AG04449 (cell line): Measurements from ENCODE around the gene ATG16L2.
A peak's percentile ranks its signal among the peaks of the same experiment; 100 is the strongest.

Experiments
- CTCF ChIA-PET: fragments of 350-600 bp; formaldehyde crosslinking; extraction: SDS; loops from one replicate; lab custom pipeline; 2021; ENCODE audit warnings: antibody characterized with exemption; lab: Yijun Ruan, JAX
- POLR2A ChIA-PET: fragments of 400-600, 350-600 bp; formaldehyde crosslinking; extraction: SDS; loops from one replicate; lab custom pipeline; 2020; ENCODE audit warnings: antibody characterized with exemption, inconsistent platforms; lab: Yijun Ruan, JAX
- DNase-seq: peaks from one replicate; pipeline ENCODE4 v3.0.0-alpha.2; 2010; ENCODE audit warnings: low read depth, low spot score
- H3K4me3 ChIP-seq: 2 replicates; pipeline ENCODE4 v1.5.1; 2011; ENCODE audit warnings: low read depth, mild to moderate bottlenecking, control low read depth, low read length
- CTCF ChIP-seq: IDR thresholded peaks from one replicate; pipeline ENCODE4 v1.5.1; 2011; ENCODE audit warnings: mild to moderate bottlenecking, moderate library complexity, low read length, control low read depth, inconsistent platforms; ENCODE audit not compliant: insufficient read depth; ENCODE audit errors: missing control alignments

ATG16L2 gene

GRCh38 chr11:72816404-72816990 is 2.3 kb downstream of the ATG16L2 start:
- H3K4me3 ChIP-seq, result no peak overlapping the region
- ChIA-PET CTCF (interaction anchor here (1.2 to 9.6 kb wide), 4 partner anchors 23 to 367 kb away, joined by 3 to 128 read pairs (median 27); partner anchors contain the start of gene STARD10), POLR2A (no interaction called here)
- no peak for TF ChIP-seq CTCF
- DNase-seq, result no peak

- TF ChIP-seq CTCF, result no peak
- ChIA-PET CTCF (interaction anchor here (1.1 to 9.6 kb wide), 3 partner anchors 24 to 133 kb away, joined by 3 to 128 read pairs (median 4); partner anchors contain the start of gene STARD10), POLR2A (no interaction called here)
Measured at GRCh38 chr11:72817966-72818365, 3.8 kb downstream of the ATG16L2 start.

GRCh38 chr11:72818971-72819370 is 4.8 kb downstream of the ATG16L2 start:
- no peak for DNase-seq
- no peak for TF ChIP-seq CTCF
- no peak overlapping the region for H3K4me3 ChIP-seq
- CTCF ChIA-PET, result interaction anchor here (1.0 to 1.7 kb wide), 6 partner anchors 9 to 134 kb away, joined by 3 to 11 read pairs (median 4); partner anchors contain the start of gene STARD10
- POLR2A ChIA-PET, result interaction anchor here (0.8 kb wide), 1 partner anchor 98 kb away, joined by 3 read pairs; no protein-coding TSS in a partner anchor

More at GRCh38 chr11:72817966-72818365, 3.8 kb downstream of the ATG16L2 start:
- no peak overlapping the region for H3K4me3 ChIP-seq
- DNase-seq, result no peak

GRCh38 chr11:72820439-72821139 is 6.4 kb downstream of the ATG16L2 start:
- TF ChIP-seq CTCF, result no peak
- H3K4me3 ChIP-seq, result no peak overlapping the region
- CTCF ChIA-PET, result interaction anchor here (3.2 to 4.9 kb wide), 2 partner anchors 8 to 96 kb away, joined by 13 to 32 read pairs; no protein-coding TSS in a partner anchor
- DNase-seq, result no peak
- POLR2A ChIA-PET, result no interaction called here

GRCh38 chr11:72821221-72821919 is 7.2 kb downstream of the ATG16L2 start:
- POLR2A ChIA-PET, result no interaction called here
- no peak for TF ChIP-seq CTCF
- CTCF ChIA-PET, result interaction anchor here (3.2 to 4.9 kb wide), 2 partner anchors 9 to 97 kb away, joined by 13 to 32 read pairs; no protein-coding TSS in a partner anchor
- H3K4me3 ChIP-seq, result peak overlapping the region; percentile 67
- no peak for DNase-seq
